Measurements from ENCODE around the gene EHD1.

The EHD1 gene

DNA sequence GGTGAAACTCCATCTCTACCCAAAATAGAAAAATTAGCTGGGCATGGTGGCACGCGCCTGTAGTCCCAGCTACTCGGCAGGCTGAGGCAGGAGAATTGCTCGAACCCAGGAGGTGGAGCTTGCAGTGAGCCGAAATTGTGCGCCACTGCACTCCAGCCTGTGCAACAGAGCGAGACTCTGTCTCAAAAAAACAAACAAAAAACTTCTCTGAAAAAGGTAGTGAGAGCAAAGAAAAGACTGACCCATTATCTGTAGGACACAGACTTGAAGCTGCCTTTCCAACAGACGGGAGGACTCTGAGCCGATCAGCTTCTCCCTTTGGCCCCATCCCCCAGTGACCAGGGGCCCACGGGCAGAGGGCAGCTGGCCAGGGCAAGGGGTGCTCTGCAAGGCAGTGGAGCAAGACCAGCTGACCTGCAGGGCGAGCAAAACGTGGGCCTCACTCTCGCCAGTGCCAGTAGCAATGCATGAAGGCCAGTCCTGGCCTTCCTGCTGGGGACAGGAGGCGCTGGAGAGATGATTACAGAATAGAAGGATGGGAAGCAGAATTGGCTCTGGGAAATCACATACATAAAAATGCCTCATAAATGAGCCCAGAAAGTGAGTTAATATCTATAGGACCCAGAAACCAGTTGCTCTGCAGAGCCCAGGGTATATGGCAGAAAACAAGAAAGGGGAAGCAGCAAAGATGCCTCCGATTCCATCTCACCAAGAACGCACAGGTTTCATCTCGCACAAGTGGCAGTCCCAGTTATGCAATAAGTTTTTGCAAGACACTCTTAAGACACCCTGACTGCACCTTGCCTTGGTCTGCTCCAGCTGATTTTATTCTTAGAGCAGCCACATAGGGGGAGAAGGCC is 2.8 kb downstream of the EHD1 start:
- DNase-seq (ENCODE audit: low read depth, low spot score) = no peak
- no peak overlapping the region for H3K27ac ChIP-seq

DNA sequence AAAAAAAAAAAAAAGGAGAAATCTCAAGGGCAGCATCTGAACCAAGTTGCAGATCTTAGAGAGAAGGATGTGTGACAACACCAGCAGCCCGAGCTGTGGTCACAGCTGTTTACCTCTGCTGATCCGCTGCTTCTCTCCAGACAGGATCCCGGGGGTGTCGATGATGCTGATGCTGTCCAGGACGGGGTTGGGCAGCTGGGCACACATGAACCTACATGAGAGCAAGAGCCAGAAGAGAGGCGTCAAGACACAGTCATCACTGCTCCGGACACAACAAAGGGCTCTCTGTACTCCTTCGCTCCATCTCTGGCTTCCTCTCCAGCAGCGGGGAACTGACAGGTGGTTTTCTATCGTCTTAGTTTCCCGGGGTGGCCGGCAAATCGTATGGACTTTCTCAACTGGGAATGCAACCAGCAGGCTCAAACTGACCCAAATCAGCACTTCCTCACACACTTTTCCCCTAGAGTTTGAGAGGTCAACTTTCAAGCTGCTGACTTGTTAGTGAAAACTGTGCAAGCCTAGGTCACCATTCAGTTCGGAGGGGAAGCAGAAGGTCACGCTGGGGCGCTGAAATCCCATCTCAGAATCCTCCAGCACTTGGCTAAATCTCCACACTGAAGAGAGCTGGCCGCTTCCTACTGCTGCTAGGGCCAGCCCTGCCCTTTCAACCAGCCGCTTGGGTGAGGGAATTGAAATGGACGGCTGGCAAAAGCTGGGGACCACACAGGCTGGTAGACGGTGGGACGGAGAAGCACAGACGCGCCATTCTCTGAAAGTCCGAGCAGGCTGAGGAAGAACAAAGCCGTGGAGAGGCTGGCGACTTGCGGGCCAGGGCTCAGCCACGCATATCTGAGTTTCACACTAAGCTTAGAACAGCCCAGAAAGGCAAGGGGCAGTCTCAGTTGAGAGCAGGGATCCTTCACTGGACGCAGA is 3.8 kb downstream of the EHD1 start:
- no peak overlapping the region for H3K27ac ChIP-seq
- DNase-seq (ENCODE audit: low read depth, low spot score) = no peak

GRCh38 chr11:64872790-64873488 is 5.5 kb downstream of the EHD1 start:
- no peak overlapping the region for H3K27ac ChIP-seq
- DNase-seq (ENCODE audit: low read depth, low spot score) = no peak

- H3K27ac ChIP-seq = peak overlapping the region; percentile 82
- no peak for DNase-seq (ENCODE audit: low read depth, low spot score)
These were observed 6.9 kb downstream of the EHD1 start for GRCh38 chr11:64871492-64871891.

GRCh38 chr11:64870893-64871466 is 7.4 kb downstream of the EHD1 start:
- peak overlapping the region; percentile 82 for H3K27ac ChIP-seq
- no peak for DNase-seq (ENCODE audit: low read depth, low spot score)

DNA sequence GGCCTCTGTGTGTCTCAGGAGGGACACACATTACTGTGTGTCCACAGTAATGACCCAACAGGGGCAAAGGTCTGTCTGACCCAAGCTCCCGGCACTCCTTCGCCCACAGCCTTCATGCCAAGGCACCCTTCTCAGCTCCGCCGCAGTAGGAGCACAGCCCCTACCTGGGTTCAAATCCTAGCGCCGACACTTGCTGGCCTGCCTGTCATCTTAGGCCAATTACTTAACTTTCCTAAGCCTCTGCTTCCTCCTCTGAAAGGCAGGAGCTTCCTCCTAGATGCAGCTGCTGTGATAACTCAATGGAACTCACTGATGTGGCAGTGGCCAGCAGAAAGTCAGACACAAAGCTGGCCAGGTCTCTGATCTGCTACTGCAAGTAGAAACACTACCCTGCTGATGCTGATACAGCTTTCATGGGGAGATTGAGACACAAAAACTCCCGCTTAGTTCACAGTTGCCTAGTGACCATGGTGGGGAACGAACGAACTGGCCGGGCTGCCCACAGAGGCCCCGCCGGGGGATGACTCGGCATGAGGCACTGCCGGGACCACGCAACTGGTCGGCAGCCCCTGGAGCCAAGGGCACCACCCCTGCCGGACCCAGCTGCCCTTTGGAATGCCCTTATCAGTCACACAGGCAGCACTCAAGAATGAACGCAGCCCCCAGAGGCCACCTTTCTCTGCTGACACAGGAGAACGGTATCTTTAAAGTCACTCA is 8.1 kb downstream of the EHD1 start:
- H3K27ac ChIP-seq = peak overlapping the region; percentile 82

GRCh38 chr11:64869571-64870175 is 8.7 kb downstream of the EHD1 start:
- no peak for DNase-seq (ENCODE audit: low read depth, low spot score)
- H3K27ac ChIP-seq = peak overlapping the region; percentile 82

More for the DNA sequence above, 8.1 kb downstream of the EHD1 start:
- no peak for DNase-seq (ENCODE audit: low read depth, low spot score)

GRCh38 chr11:64868904-64869570 is 9.4 kb downstream of the EHD1 start:
- peak overlapping the region; percentile 82 for H3K27ac ChIP-seq
- no peak for DNase-seq (ENCODE audit: low read depth, low spot score)

DNA sequence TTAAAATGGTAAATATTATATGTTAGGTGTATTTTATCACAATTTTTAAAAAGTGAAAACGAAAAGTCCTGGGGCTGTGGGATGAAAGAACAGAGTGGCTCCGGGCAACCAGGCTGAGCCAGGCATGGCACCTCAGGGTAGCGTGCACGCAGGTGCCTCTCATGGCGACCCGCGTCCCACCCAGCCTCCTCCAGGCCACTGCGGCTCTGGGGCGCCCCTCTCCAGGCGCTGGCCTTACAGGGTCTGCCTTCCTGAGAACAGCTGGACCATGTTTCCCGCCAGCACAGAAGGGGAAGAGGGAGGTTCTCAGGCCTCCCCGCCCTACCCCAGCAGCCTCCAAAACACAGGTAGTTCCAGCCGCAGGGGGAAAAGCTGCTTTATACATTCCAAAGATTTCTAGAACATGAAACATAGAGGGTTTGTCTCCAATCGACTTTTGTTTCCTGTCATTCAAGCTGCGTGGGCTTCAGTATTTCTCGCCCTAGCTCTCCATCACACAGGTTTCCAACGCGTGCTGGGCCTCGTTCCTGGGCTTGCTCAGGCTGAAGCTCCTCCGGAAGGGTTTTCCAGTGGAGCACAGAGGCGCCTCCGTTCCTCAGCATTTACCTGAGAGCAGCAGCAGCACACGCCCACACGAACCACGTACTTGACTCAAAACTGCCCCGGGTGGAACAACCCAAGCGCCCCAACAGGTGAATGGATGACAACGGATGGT is 10.5 kb downstream of the EHD1 start:
- H3K27ac ChIP-seq = peak overlapping the region; percentile 82
- no peak for DNase-seq (ENCODE audit: low read depth, low spot score)

DNA sequence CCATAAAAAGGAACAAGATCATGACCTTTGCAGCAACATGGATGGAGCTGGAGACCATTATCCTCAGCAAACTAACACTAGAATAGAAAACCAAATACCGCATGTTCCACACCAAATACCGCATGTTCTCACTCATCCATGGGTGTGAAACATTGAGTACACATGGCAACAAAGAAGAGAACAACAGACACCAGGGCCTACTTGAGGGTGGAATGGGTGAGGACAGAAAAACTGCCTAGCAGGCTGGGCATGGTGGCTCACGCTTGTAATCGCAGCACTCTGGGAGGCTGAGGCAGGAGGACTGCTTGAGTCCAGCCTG is 12.3 kb downstream of the EHD1 start:
- peak overlapping the region; percentile 64 for H3K27ac ChIP-seq
- DNase-seq (ENCODE audit: low read depth, low spot score) = no peak

GRCh38 chr11:64865286-64866172 is 12.9 kb downstream of the EHD1 start:
- no peak for DNase-seq (ENCODE audit: low read depth, low spot score)
- H3K27ac ChIP-seq = peak overlapping the region; percentile 64

- no peak for DNase-seq (ENCODE audit: low read depth, low spot score)
- peak overlapping the region; percentile 64 for H3K27ac ChIP-seq
These were observed 13.7 kb downstream of the EHD1 start for GRCh38 chr11:64864473-64865285.

GRCh38 chr11:64864135-64864472 is 14.3 kb downstream of the EHD1 start:
- DNase-seq (ENCODE audit: low read depth, low spot score) = no peak
- peak overlapping the region; percentile 64 for H3K27ac ChIP-seq

DNA sequence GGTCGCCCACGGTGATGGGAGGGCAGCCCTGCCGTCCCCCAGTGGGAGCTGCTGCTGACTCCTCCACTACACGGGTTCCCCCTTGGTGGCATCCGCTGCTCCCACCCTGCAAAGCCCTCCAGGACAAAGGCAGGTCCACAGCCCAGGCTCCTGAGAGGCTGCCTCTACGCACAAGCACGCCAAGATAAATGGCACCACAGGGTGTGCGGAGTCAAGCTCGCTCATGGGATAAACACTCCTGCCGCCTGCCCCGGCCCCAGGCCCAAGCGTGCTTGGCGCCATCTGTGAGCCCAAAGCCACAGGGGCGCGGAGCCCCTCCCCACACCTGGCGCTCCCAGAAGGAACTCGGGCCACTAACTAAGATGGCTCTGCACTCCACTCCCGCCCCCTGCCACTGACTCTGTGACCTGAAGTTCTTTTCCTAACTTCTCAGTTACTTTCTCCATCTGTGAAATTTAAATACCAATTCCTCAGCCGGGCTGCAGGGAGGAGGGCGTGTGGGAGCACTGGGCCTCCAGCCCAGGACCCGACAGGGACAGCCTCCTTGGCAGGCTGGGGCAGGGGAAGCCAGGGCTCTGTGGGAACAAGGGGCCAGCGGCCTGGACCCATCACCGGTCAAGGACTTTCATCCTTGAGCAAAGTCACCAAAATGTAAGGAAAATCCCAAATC is 14.9 kb downstream of the EHD1 start:
- H3K27ac ChIP-seq = peak overlapping the region; percentile 64
- no peak for DNase-seq (ENCODE audit: low read depth, low spot score)

DNA sequence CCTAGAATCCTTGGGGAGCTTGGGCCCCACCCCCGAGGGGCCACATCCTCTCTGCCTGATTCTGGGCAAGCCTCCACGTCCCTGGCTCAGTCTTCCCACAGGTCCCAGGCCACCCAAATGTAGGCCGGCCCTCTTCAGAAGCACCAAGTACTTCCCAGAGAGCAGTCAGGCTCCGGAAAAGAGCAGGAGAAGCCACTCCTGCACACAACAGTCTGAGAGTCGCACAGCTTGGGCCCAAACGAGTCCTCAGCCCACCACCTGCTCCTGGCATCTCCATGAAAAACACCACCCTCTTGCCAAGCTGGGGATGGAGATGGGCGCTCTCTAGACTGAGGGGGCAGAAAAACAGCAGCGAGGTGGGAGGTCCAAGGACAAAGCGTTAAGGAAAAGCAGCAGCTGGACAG is 15.4 kb downstream of the EHD1 start:
- peak overlapping the region; percentile 5 for H3K27ac ChIP-seq
- DNase-seq (ENCODE audit: low read depth, low spot score) = no peak
